GM12872 (cell line): Measurements from ENCODE around the gene TGFBR1.

ENCODE experiments used
- CTCF ChIP-seq: IDR thresholded peaks from 3 replicates; pipeline ENCODE4 v1.5.1; 2011; ENCODE audit warnings: low read depth, mild to moderate bottlenecking, low read length, moderate library complexity; ENCODE audit not compliant: insufficient read depth

Gene TGFBR1

GRCh38 chr9:99076483-99077171 is 28.3 kb upstream of the TGFBR1 start:
- TF ChIP-seq CTCF = no peak

- no peak for TF ChIP-seq CTCF
Observed at GRCh38 chr9:99078717-99079116, 26.2 kb upstream of the TGFBR1 start.

GRCh38 chr9:99079542-99079941 is 25.4 kb upstream of the TGFBR1 start:
- no peak for TF ChIP-seq CTCF

- no peak for TF ChIP-seq CTCF
Observed at GRCh38 chr9:99083051-99083450, 21.9 kb upstream of the TGFBR1 start.

GRCh38 chr9:99085949-99086948 is 18.7 kb upstream of the TGFBR1 start:
- TF ChIP-seq CTCF = no peak

- no peak for TF ChIP-seq CTCF
Observed at GRCh38 chr9:99087462-99087861, 17.5 kb upstream of the TGFBR1 start.

GRCh38 chr9:99090336-99091130 is 14.4 kb upstream of the TGFBR1 start:
- TF ChIP-seq CTCF = no peak
